ENCODE data around the gene COX15.

The COX15 gene

GRCh38 chr10:99761365-99761764 lies 29.4 kb upstream of the COX15 start (continued):
- no peak for TF ChIP-seq REST (tag by site-specific recombination; IDR thresholded peaks at IDR 0.05)

DNA sequence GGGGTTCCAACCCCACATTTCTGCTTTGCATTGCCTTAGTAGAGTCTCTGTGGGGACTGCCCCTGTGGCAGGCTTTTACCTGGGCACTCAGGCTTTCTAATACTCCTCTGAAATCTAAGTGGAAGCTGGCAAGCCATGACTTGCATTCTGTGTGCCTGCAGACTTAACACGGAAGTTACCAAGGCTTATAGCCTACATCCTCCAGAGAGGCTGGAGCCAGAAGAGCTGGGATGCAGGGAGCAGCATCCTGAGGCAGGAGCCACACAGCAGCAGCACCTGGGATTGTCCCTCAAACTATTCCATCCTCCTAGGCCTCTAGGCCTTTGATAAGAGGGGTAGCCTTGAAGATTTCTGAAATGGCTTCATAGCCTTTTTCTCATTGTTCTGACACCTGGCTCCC lies 28.4 kb upstream of the COX15 start:
- Histone ChIP-seq H3K27ac (ENCODE audit: extremely low read depth, low read depth, low read length) (no peak overlapping the region), H3K36me3 (ENCODE audit: control insufficient read depth in 2 of 2, insufficient read depth in 1 of 2, low read length in 2 of 2) (peaks cover 4 to 44% of the 10 kb centered on the region in 2 experiments), H3K4me1 (ENCODE audit: control insufficient read depth, insufficient read depth, low read length) (no peaks in the 10 kb centered on the region), H3K9me3 (ENCODE audit: control insufficient read depth, insufficient read depth, low read depth, low read length) (no peaks in the 10 kb centered on the region), H3K4me3 (ENCODE audit: low read depth, low read length) (no peak overlapping the region)
- CTCF ChIA-PET, result no interaction called here
- POLR2A ChIA-PET, result no interaction called here
- TF ChIP-seq ZBTB1 (tag by site-specific recombination; IDR thresholded peaks at IDR 0.05) (no peak), ZNF23 (tag by site-specific recombination; IDR thresholded peaks at IDR 0.05; ENCODE audit: borderline replicate concordance) (no peak), ZNF416 (tag by site-specific recombination; IDR thresholded peaks at IDR 0.05) (no peak), ZNF76 (tag by site-specific recombination; IDR thresholded peaks at IDR 0.05; ENCODE audit: borderline replicate concordance, low read depth) (no peak), ZNF488 (tag by site-specific recombination; IDR thresholded peaks at IDR 0.05) (no peak), ZNF792 (tag by site-specific recombination; IDR thresholded peaks at IDR 0.05) (no peak), ZBTB8A (tag by site-specific recombination; IDR thresholded peaks at IDR 0.05) (no peak), ZFP3 (tag by site-specific recombination; IDR thresholded peaks at IDR 0.05; ENCODE audit: low read depth) (no peak), ZNF155 (tag by site-specific recombination; IDR thresholded peaks at IDR 0.05) (no peak), ZBTB26 (tag by site-specific recombination; optimal IDR thresholded peaks at IDR 0.05) (no peak)
- TF ChIP-seq, protein P1, sequence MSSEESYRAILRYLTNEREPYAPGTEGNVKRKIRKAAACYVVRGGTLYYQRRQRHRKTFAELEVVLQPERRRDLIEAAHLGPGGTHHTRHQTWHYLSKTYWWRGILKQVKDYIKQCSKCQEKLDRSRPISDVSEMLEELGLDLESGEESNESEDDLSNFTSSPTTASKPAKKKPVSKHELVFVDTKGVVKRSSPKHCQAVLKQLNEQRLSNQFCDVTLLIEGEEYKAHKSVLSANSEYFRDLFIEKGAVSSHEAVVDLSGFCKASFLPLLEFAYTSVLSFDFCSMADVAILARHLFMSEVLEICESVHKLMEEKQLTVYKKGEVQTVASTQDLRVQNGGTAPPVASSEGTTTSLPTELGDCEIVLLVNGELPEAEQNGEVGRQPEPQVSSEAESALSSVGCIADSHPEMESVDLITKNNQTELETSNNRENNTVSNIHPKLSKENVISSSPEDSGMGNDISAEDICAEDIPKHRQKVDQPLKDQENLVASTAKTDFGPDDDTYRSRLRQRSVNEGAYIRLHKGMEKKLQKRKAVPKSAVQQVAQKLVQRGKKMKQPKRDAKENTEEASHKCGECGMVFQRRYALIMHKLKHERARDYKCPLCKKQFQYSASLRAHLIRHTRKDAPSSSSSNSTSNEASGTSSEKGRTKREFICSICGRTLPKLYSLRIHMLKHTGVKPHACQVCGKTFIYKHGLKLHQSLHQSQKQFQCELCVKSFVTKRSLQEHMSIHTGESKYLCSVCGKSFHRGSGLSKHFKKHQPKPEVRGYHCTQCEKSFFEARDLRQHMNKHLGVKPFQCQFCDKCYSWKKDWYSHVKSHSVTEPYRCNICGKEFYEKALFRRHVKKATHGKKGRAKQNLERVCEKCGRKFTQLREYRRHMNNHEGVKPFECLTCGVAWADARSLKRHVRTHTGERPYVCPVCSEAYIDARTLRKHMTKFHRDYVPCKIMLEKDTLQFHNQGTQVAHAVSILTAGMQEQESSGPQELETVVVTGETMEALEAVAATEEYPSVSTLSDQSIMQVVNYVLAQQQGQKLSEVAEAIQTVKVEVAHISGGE (tag by site-specific recombination; conservative IDR thresholded peaks at IDR 0.05; ENCODE audit: low read depth), result no peak
- TF ChIP-seq, protein P2, sequence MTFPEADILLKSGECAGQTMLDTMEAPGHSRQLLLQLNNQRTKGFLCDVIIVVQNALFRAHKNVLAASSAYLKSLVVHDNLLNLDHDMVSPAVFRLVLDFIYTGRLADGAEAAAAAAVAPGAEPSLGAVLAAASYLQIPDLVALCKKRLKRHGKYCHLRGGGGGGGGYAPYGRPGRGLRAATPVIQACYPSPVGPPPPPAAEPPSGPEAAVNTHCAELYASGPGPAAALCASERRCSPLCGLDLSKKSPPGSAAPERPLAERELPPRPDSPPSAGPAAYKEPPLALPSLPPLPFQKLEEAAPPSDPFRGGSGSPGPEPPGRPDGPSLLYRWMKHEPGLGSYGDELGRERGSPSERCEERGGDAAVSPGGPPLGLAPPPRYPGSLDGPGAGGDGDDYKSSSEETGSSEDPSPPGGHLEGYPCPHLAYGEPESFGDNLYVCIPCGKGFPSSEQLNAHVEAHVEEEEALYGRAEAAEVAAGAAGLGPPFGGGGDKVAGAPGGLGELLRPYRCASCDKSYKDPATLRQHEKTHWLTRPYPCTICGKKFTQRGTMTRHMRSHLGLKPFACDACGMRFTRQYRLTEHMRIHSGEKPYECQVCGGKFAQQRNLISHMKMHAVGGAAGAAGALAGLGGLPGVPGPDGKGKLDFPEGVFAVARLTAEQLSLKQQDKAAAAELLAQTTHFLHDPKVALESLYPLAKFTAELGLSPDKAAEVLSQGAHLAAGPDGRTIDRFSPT (tag by site-specific recombination; IDR thresholded peaks at IDR 0.05), result no peak

Data from HEK293 (cell line).